ENCODE measurements around the gene CD58.

Gene CD58

DNA sequence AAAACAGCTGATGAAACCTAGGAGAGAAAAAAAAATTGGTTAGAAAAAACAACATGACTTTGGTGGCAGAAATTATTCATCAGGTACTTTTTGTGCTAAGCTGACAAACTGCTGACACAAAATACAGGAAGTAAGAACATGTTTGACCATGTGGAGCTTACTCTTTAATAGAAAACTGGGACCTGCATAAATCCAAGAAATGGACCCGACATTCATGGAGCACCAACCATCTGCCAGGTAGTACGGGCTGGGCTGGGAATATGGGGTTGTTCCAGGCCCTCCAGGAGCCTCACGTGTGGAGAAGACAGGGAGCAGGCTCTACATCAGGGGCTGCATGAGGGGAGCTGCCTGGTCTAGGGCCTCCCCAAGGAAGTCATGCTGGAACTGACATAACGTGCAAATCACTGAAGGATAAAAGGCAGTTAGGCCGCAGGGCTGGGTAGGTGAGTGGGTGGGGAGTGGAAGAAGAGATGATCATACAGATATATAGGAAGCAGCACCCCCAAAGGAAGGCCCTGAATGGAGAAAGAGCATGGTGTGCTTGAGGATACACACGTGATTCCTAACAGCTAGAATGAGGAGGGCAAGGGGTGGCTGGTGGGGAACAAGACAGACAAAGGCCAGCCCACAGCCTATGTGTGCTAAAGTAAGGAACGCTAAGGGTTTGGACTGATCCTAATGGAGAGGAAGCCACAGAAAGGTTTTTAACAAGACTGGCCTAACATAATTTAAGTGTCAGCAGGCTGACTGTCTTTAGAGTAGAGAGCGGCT, 26.1 kb downstream of the CD58 start:
- TF ChIP-seq, protein P1, sequence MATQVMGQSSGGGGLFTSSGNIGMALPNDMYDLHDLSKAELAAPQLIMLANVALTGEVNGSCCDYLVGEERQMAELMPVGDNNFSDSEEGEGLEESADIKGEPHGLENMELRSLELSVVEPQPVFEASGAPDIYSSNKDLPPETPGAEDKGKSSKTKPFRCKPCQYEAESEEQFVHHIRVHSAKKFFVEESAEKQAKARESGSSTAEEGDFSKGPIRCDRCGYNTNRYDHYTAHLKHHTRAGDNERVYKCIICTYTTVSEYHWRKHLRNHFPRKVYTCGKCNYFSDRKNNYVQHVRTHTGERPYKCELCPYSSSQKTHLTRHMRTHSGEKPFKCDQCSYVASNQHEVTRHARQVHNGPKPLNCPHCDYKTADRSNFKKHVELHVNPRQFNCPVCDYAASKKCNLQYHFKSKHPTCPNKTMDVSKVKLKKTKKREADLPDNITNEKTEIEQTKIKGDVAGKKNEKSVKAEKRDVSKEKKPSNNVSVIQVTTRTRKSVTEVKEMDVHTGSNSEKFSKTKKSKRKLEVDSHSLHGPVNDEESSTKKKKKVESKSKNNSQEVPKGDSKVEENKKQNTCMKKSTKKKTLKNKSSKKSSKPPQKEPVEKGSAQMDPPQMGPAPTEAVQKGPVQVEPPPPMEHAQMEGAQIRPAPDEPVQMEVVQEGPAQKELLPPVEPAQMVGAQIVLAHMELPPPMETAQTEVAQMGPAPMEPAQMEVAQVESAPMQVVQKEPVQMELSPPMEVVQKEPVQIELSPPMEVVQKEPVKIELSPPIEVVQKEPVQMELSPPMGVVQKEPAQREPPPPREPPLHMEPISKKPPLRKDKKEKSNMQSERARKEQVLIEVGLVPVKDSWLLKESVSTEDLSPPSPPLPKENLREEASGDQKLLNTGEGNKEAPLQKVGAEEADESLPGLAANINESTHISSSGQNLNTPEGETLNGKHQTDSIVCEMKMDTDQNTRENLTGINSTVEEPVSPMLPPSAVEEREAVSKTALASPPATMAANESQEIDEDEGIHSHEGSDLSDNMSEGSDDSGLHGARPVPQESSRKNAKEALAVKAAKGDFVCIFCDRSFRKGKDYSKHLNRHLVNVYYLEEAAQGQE (IDR thresholded peaks at IDR 0.05; ENCODE audit: insufficient read depth in 1 of 2, low read depth in 2 of 2, low read length in 2 of 2), result no peak
- TF ChIP-seq FOXP2 (optimal IDR thresholded peaks at IDR 0.05; ENCODE audit: borderline replicate concordance, extremely low read depth, extremely low read length, insufficient read depth), result no peak
- no peak for TF ChIP-seq SIN3A (IDR thresholded peaks at IDR 0.05; ENCODE audit: borderline replicate concordance, insufficient read depth, low read length)
- no peak for TF ChIP-seq TAF1 (IDR thresholded peaks at IDR 0.05; ENCODE audit: borderline replicate concordance, insufficient read depth, low read length)
- no peak for TF ChIP-seq POLR2AphosphoS5 (IDR thresholded peaks at IDR 0.05; ENCODE audit: low read depth, low read length)

DNA sequence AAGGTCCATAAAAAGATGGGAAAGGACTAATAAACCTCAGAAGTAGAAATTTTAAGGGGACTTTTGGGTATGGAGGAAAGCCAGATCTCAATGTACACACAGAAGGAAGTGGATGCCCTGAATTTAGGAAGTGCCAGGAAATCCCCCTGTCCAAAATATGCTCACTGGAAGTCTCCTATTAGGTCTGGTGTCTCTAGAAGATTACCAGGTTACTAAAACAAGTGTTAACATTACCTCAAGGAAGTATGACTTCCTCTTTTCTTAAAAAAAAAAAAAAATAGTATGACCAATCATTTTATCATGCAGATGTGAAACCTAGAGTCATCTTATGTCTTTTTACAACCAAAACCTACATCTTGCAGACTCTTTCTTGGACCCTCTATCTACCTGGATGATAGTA, 30.7 kb downstream of the CD58 start:
- TF ChIP-seq POLR2AphosphoS5 (IDR thresholded peaks at IDR 0.05; ENCODE audit: low read depth, low read length), result no peak
- TF ChIP-seq, protein P1 (IDR thresholded peaks at IDR 0.05; ENCODE audit: insufficient read depth in 1 of 2, low read depth in 2 of 2, low read length in 2 of 2), result no peak
- no peak for TF ChIP-seq TAF1 (IDR thresholded peaks at IDR 0.05; ENCODE audit: borderline replicate concordance, insufficient read depth, low read length)
- no peak for TF ChIP-seq SIN3A (IDR thresholded peaks at IDR 0.05; ENCODE audit: borderline replicate concordance, insufficient read depth, low read length)
- no peak for TF ChIP-seq FOXP2 (optimal IDR thresholded peaks at IDR 0.05; ENCODE audit: borderline replicate concordance, extremely low read depth, extremely low read length, insufficient read depth)

DNA sequence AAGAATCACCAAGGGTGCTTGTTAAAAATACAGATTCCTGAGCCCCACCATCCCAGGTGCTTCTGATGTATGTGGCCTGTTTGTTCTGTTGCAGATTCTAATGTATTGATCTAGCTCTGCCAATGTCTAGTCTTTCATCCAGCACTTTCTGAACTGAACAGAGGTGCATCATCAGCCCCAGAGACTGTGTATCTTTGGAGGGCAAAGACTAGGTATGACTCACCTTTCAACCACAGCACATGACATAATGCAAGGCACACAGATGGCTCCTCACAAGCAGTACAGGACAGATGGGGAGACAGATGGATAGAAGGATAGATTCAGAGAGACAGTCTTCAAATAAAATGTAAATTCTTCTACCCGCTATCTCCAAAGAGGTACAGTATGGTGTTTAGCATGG, 32.3 kb downstream of the CD58 start:
- TF ChIP-seq FOXP2 (optimal IDR thresholded peaks at IDR 0.05; ENCODE audit: borderline replicate concordance, extremely low read depth, extremely low read length, insufficient read depth), result no peak
- no peak for TF ChIP-seq POLR2AphosphoS5 (IDR thresholded peaks at IDR 0.05; ENCODE audit: low read depth, low read length)
- TF ChIP-seq, protein P1 (IDR thresholded peaks at IDR 0.05; ENCODE audit: insufficient read depth in 1 of 2, low read depth in 2 of 2, low read length in 2 of 2), result no peak
- no peak for TF ChIP-seq TAF1 (IDR thresholded peaks at IDR 0.05; ENCODE audit: borderline replicate concordance, insufficient read depth, low read length)
- no peak for TF ChIP-seq SIN3A (IDR thresholded peaks at IDR 0.05; ENCODE audit: borderline replicate concordance, insufficient read depth, low read length)

- TF ChIP-seq SIN3A (IDR thresholded peaks at IDR 0.05; ENCODE audit: borderline replicate concordance, insufficient read depth, low read length) (no peak), TAF1 (IDR thresholded peaks at IDR 0.05; ENCODE audit: borderline replicate concordance, insufficient read depth, low read length) (no peak)
Measured at GRCh38 chr1:116537898-116538297, 32.9 kb downstream of the CD58 start.

DNA sequence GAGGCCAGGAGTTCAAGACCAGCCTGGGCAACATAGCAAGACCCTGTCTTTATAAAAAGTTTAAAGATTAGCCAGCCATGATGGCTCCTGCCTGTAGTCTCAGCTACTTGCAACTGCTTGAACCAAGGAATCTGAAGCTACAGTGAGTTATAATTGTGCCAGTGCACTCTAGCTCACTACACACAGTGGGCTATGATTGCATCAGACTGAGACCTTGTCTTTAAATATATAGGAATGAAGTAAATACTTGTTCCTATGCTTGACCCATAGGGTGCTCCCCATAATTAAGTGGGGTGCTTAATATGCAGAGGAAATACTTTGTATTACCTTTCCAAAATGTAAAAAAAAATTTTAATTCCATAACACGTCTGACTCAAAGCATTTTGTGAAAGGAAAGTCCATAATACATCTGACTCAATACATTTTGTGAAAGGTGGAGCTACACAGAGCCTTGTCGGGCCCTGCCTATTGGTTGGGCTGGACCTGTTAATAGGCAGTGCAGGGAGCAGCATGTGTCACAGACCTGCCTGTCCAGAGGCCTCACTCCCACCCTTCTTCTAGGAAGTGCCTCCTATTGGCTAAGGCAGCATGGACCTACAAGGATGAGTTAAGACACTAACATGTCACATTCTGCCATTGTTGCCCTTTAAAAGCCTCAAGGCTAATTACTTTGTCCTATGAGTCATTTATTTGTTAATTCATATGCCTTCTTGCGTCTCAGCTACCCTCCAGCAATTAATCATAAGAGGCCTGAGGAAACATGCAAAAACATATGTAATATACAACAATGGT, 33.6 kb downstream of the CD58 start:
- no peak for TF ChIP-seq SIN3A (IDR thresholded peaks at IDR 0.05; ENCODE audit: borderline replicate concordance, insufficient read depth, low read length)
- no peak for TF ChIP-seq POLR2AphosphoS5 (IDR thresholded peaks at IDR 0.05; ENCODE audit: low read depth, low read length)
- no peak for TF ChIP-seq TAF1 (IDR thresholded peaks at IDR 0.05; ENCODE audit: borderline replicate concordance, insufficient read depth, low read length)
- TF ChIP-seq, protein P1 (IDR thresholded peaks at IDR 0.05; ENCODE audit: insufficient read depth in 1 of 2, low read depth in 2 of 2, low read length in 2 of 2), result no peak
- TF ChIP-seq FOXP2 (optimal IDR thresholded peaks at IDR 0.05; ENCODE audit: borderline replicate concordance, extremely low read depth, extremely low read length, insufficient read depth), result no peak
